HG03442 (cell line): ENCODE data around the gene TACC2.
"Not testable (repeated sequence)": the region's sequence is repeated elsewhere in the genome, so short reads cannot be mapped to it uniquely, and the experiment has no call there.

Experiments
- ATAC-seq: cut with Tn5 transposase; IDR thresholded peaks from one replicate; pipeline ENCODE4 v1.9.1; 2021; ENCODE audit warnings: mild to moderate bottlenecking, moderate library complexity; ENCODE audit not compliant: unreplicated experiment

The TACC2 gene

GRCh38 chr10:122086416-122087240, 97.7 kb downstream of the TACC2 start:
- no peak for ATAC-seq

DNA sequence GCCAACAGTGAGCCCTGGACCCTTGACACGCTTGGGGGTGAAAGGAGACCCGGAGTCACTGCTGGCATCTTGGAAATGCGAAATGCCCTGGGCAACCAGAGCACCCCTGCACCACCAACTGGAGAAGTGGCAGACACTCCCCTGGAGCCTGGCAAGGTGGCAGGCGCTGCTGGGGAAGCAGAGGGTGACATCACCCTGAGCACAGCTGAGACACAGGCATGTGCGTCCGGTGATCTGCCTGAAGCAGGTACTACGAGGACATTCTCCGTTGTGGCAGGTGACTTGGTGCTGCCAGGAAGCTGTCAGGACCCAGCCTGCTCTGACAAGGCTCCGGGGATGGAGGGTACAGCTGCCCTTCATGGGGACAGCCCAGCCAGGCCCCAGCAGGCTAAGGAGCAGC, 98.5 kb downstream of the TACC2 start:
- ATAC-seq, result no peak

DNA sequence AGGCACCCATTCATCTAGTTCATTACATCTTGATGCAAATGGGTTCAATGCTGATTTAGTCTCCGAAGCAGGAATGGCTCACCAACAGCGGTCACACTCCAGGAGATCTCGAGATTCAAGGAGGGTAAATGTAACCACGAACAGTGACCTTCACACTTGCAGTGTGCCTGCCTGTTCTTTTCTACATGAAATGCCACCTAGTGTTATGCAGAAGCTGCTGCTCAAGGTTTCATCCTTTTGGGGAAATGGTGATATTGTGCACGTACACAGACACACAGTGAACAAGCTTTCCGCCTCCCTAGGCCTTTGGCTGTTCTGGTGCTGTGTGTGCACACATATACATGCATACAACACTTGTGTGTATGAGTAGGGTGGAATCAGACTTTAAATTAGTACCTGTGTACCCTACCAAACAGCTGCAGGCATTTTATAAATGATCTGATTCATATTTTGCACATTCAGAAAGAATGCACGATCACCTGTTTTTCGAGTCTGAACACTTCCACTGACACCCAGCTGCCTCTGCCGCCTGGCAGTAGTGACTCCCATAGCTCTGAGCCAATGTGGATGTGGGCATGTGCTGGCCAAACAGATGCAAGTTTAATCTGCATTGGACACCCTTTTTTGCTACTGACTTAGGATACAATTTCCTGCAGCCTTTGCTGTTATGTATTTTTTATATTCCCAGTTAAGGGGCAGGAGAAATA, 100.5 kb downstream of the TACC2 start:
- ATAC-seq, result no peak

- no peak for ATAC-seq
Observed at GRCh38 chr10:122091722-122092121, 102.8 kb downstream of the TACC2 start.

DNA sequence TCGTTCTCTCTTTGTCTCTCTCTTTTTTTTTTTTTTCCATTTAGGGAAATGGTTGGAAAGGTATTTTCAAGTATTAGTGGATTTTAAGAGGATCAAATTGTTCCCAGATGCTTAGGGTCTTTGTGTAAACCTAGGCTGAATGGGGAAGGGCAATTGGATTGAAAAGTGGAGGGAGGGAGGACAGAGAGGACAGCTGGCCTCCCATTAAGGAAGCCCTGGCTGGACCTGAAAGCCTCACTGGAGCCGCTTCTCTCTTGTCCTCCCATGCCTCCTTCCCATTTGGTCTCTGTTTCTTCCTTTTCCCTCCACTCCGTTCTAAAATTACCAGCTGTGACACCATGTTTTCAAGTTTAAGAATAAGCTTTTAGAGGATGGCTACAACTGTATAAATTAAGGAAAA, 104.1 kb downstream of the TACC2 start:
- no peak for ATAC-seq

DNA sequence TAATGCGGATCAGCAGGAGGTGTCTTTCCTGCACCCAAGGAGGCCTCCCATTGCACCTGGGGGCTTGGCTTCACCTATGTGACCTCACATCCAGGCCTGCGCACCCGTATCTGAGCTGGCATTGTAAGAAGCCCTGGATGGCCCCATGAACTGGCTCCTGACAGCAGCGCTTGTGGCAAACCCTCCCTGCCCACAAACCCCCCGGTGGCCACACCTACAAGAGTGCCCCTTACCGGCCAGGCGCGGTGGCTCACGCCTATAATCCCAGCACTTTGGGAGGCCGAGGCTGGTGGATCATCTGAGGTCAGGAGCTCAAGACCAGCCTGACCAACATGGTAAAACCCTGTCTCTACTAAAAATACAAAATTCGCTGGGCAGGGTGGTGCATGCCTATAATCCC, 107.2 kb downstream of the TACC2 start:
- ATAC-seq, result not testable (repeated sequence)

DNA sequence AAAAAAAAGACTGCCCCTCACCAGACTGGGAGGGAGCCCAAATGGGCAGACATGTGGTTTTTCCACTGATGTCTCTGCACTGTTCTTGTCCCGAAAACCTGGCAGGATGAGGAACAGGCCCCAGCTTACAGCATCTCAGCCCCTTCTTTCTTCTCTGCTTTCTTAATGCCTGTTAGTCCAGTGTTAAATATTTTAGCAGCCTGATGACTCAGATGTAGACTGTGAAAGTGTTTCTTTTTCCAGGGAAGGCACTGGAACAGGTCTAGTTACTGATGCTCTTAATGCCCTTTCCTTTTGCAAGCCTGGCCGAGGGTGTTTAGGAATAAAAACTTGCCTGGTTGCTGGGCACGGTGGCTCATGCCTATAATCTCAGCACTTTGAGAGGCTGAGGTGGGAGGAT, 107.7 kb downstream of the TACC2 start:
- no peak for ATAC-seq

DNA sequence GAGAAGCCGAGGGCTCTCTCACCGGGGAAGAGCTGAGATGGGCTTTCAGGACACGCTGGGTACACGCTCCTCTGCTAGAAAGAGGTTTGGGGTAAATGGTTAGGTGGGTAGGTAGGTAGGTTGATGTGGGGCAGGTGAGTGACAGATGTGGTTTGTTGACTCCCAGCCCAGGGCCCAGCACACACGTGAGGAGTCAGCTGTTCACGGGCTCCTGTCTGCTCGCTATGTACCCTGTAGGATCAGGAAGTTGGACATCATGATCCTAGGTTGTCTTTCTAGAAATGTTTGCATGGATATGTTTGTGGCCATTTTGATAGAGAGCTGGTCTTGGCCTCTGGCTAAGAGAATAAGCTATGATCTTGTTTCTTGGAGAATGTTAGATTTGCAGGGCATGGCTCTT, 109.0 kb downstream of the TACC2 start:
- no peak for ATAC-seq

DNA sequence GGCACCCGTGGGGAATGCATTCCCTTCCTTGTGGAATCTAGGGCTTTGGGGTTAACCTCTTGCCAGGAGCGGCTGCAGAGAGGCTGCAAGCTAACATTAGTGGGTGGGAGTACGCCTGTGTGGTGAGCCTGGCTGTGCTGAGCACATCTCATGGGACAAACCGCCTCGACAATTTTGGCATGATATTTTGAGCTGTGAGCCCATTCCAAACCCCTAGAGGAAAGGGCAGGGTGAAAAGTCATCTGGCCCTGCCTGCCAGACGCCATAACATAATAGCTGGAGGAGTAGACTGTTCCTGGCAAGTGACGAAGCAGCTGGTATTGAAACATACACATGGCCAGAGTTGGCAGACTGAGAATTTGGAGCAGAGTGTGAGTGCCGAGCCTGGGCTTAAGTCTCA, 110.0 kb downstream of the TACC2 start:
- no peak for ATAC-seq

DNA sequence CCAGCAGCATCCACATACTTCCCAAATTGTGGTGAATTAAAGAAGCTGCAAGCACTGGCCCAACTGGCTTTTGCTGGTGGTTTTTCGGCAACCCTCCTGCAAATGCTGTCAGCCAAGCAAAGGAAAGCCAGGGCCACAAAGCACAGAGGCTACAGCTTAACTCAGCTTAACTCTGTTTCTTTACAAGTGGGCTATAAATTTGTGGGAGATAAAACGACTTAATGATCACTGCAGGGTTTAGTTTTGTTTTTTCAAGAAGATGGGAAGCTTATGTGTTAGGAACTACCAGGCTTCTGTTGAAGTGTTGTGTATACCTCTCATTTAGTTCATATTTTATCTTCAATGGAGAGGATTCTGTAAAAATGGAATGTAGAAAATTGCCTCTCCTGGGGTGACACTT, 110.6 kb downstream of the TACC2 start:
- ATAC-seq, result no peak

DNA sequence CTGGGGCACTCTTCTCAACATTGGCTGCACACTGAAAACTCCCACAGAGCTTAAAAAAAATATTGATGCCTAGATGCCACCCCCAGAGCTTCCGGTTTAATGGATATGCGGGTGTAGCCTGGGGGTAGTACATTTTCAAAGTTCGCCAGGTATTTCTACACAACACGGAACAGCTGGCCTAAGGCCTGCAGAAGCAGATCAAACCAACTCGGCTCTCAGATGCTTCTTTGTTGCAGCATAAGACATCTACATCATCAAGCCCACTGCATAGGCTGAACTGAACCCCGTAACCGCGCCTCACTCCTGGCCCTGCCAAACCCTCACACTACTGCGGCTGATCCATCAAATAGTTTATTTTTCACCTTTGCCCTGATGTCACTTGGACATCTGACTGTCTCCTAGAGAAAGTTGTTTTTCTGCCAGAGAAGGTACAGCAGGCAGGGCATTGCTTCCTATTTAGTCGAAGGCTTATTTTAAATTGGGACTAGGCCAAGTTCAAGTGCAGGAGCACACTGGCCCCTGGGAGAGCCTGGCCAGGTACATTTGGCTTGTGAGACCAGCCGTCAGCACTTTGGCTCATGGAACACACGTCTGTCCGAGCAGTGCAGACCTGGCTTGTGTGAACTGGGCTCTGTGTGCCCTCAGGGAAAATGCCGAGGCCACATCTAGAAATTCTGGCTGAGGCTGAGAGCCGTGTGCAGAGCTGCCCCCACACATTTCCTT, 113.3 kb downstream of the TACC2 start:
- ATAC-seq, result no peak

GRCh38 chr10:122102869-122103525, 114.0 kb downstream of the TACC2 start:
- ATAC-seq, result no peak

- no peak for ATAC-seq
Observed at GRCh38 chr10:122103592-122103991, 114.6 kb downstream of the TACC2 start.

DNA sequence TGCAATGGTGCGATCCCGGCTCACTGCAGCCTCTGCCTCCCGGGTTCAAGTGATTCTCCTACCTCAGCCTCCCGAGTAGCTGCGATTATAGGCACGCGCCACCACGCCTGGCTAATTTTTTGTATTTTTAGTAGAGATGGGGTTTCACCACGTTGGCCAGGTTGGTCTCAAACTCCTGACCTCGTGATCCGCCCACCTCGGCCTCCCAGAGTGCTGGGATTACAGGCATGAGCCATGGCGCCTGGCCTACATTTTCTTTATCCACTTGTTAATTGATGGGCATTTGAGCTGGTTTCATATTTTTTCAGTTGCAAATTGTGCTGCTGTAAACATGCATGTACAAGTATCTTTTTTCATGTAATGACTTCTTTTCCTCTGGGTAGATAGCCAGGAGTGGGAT, 119.8 kb downstream of the TACC2 start:
- not testable (repeated sequence) for ATAC-seq

GRCh38 chr10:122112021-122112616, 123.2 kb downstream of the TACC2 start:
- ATAC-seq, result no peak

DNA sequence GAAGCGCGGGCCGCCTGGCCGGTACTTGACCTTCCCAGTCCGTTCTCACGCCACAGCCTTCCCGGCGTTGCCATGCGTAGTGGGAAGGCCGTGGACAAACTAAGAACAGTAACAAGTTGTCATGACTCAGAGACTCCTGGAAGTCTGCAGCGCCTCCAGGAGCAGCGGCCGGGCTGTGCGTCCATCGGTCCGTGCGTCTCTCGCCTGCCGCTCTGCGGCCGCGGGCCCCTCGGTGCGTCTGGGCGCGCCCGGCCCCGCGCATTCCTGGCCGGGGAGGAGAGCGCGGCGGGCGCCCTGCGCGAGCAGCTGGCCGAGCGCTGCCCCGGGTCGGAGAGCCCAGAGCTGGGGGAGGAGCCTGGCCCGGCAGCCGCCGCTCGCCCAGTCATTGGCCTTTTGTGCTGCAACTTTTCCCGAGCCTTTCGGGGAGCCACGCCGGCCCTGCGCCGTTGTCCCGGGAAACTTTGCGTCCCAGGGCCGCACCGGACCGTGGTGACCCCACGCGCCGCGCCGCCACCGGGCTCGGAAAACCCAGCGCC, 123.7 kb downstream of the TACC2 start:
- no peak for ATAC-seq

DNA sequence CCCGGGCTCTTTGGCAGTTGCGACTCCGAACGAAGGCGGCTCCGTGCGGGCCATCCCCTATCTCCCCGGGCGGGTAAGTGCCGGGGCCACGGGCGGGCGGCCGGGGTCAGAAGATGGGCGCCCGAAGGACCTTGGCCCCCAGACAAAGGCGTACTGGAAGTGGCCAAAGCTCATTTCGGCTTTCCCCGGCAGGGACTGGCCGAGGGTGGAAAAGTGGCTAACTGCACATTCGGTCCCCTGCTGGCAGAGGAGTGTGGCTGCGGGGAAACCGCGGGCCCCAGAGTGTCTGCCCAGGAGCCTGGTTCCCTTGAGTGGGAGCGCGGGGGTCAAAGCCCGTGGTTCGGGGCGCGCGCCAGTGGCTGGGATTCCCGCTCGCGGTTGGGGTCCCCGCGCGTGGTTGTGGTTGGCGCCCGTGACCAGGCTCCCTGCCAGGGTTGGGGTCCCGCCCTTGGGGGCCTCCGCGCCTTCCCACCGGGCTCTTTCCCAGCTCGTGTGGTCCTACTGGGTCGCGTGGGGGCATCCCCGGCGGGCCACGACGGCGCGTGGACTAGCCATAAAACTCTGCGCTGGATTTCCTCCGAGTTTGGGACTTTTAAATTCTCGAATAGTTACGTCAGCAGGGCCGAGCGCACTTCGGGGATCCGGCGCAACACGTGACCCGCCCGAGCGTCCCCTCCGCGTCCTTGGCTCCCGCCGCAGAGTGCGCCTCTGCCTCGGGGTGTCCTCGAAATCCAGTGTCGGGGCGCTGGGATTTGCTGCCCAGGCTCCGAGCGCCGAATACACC, 124.4 kb downstream of the TACC2 start:
- ATAC-seq, result no peak

DNA sequence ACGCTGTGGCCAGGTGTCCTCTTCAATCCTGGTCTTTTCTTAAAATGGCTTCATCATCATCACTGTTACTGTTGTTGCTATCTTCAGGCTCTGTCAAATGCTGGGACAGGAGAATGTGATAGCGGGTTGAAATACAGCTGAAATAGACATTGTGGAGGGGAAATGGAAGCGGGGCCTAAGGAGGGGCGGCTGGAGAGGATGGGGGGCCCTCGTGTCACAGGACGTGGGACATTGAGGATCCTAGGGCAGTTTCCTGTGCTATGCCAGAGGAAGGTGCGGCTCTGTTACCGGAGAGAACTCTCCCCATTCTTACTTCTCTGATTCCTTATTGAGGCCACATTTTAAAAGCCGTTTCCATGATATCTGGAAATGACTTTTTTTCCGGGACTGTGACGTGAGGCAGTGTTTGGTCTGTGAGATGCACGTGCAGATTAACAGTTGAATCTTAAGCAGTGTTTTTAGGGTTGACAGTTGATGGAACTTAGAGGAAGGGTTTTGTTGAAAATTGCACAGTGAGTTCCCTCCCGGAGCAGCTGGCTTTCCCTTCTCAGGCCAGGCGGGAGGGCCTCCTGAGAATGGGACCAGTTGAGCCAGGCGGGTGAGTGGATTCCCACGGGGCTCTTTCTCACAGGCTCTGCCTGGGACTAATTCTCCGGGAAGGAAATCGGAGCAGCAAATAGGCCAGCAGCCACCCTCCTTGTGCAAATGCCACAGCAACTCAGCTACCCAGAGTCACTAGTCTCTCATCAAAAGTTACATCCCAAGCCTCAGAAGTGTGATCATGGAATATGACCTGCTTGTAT, 125.2 kb downstream of the TACC2 start:
- no peak for ATAC-seq

DNA sequence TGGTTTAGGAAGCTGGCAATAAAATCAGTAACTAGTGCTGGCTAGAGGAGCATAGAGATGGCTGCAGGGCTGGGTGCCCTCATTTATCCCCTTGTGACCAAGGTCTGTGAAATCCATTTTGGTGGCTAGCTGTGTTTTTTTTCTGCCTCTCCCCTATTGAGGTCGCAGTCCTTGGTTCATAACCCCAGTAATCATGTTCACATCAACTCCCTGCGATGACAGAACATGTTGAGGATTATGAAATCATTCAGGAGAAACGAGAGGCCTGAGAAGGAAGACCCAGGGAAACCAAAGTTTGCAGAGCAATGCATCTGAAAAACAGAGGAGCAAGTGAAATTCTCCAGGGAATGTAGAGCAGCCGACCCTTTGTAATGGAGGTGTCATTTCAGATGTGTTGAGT, 126.9 kb downstream of the TACC2 start:
- ATAC-seq, result no peak
